Measurements from ENCODE around the gene SPTBN1.
A peak's percentile ranks its signal among the peaks of the same experiment; 100 is the strongest.

DNA sequence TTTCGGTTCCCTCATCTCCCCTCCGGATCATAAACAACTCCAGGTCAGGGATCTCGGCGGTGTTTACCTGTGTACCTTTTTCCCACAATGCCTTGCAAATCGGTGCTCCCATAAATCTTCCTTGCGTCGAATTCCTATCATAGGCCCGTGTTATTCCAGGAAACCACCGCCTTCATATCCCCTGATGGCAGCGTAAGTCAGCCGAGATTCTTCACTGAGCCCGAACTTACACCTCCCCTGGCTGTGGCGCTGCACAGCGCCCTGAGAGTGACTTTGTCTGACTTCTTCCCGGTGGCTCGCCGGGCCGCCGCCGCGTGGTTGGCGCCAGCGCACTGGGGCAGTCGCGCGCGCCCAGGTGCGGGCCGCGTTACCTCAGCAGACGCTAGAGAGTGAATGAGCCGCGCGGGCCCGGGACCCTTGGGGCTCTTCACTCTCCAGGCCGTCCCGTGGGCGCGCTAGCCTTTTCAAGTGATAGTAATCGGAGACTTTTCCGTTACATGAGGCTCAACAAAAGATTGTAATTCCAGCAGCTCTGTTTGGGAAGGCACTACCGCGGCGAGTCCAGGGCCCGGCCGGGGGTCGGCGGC, 101.6 kb downstream of the SPTBN1 start:
- TF ChIP-seq POLR2A (IDR thresholded peaks at IDR 0.05) = peak; percentile 27 to 57
- TF ChIP-seq, protein P1, sequence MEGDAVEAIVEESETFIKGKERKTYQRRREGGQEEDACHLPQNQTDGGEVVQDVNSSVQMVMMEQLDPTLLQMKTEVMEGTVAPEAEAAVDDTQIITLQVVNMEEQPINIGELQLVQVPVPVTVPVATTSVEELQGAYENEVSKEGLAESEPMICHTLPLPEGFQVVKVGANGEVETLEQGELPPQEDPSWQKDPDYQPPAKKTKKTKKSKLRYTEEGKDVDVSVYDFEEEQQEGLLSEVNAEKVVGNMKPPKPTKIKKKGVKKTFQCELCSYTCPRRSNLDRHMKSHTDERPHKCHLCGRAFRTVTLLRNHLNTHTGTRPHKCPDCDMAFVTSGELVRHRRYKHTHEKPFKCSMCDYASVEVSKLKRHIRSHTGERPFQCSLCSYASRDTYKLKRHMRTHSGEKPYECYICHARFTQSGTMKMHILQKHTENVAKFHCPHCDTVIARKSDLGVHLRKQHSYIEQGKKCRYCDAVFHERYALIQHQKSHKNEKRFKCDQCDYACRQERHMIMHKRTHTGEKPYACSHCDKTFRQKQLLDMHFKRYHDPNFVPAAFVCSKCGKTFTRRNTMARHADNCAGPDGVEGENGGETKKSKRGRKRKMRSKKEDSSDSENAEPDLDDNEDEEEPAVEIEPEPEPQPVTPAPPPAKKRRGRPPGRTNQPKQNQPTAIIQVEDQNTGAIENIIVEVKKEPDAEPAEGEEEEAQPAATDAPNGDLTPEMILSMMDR (IDR thresholded peaks at IDR 0.05) = peak in 4 of 6 experiments; percentile 16 to 38 (median 33)
